H1 (cell line): ENCODE measurements around the gene REPIN1. TPM values are rescaled to one million over a fixed set of nuclear protein-coding genes. Genes with fewer than 3 reads are reported as not detected.
A peak's percentile ranks its signal among the peaks of the same experiment; 100 is the strongest.

Source experiments
- CEBPB ChIP-seq: IDR thresholded peaks from 2 replicates; pipeline ENCODE4 v1.6.1; 2012; ENCODE audit warnings: low read depth, low read length
- CREB1 ChIP-seq: IDR thresholded peaks from 2 replicates; pipeline ENCODE4 v1.6.1; 2012; ENCODE audit warnings: inconsistent platforms
- FOSL1 ChIP-seq: IDR thresholded peaks from 2 replicates; pipeline ENCODE4 v1.6.1; 2011; ENCODE audit warnings: mild to moderate bottlenecking, low read depth, low read length, moderate library complexity; ENCODE audit not compliant: insufficient read depth
- HDAC6 ChIP-seq: IDR thresholded peaks from one replicate; pipeline ENCODE4 v1.7.1; 2012; ENCODE audit warnings: low read depth, mild to moderate bottlenecking, inconsistent platforms, low read length, moderate library complexity
- RXRA ChIP-seq: IDR thresholded peaks from 2 replicates; pipeline ENCODE4 v1.6.1; 2011; ENCODE audit warnings: low read depth, mild to moderate bottlenecking, low read length, moderate library complexity; ENCODE audit not compliant: insufficient read depth
- TEAD4 ChIP-seq: IDR thresholded peaks from 2 replicates; pipeline ENCODE4 v1.6.1; 2012; ENCODE audit warnings: low read depth, low read length, inconsistent platforms, mixed read lengths
- polyA plus RNA-seq, 7 experiments: library from polyadenylated mRNA; depleted of rRNA in 3 of 7; stranded (reverse) in 5 of 7; unstranded in 2 of 7; fragments of >200 nt in 5 of 7; fragments of 200-250 nt in 2 of 7; gene quantifications; 1 replicate in 5 of 7; 2 replicates in 1 of 7; 4 replicates in 1 of 7; pipeline versions ENCODE4 v1.2.1 to v1.2.3, GENCODE V29; 2011 to 2013; ENCODE audit warnings: missing spikeins in 2 of 7, mixed read lengths in 2 of 7
- total RNA-seq: library from RNA; stranded (reverse); fragmentation: NEBNext Ultra II Directional; extraction: Animal tissue kit (Norgen Biotek cat#: 25700); gene quantifications from 2 replicates; pipeline ENCODE4 v1.2.1, GENCODE V29; 2021
- TF ChIP-seq, protein P1 (sequence below): fragments of 300-600 bp; sonication (generic); IDR thresholded peaks from 2 replicates; pipeline ENCODE4 v1.7.1; 2012; ENCODE audit warnings: low read length, moderate library complexity, mild to moderate bottlenecking, inconsistent platforms; ENCODE audit not compliant: insufficient replicate concordance
- TF ChIP-seq, protein P2 (sequence below), 3 experiments: IDR thresholded peaks; 1 replicate in 2 of 3; 2 replicates in 1 of 3; pipeline versions ENCODE4 v1.5.1 to v1.6.1; 2011; ENCODE audit warnings: low read length in 3 of 3, mild to moderate bottlenecking in 3 of 3, inconsistent platforms in 2 of 3, low read depth in 1 of 3, moderate library complexity in 1 of 3; ENCODE audit not compliant: insufficient read depth in 1 of 3; ENCODE audit errors: control extremely low read depth in 1 of 3

Gene REPIN1
- total and polyA plus RNA-seq, 2 of the 8 experiments (the other 6 are each of a cell fraction or from before 2014, with no cell fraction given) = 98.6 to 125 TPM

DNA sequence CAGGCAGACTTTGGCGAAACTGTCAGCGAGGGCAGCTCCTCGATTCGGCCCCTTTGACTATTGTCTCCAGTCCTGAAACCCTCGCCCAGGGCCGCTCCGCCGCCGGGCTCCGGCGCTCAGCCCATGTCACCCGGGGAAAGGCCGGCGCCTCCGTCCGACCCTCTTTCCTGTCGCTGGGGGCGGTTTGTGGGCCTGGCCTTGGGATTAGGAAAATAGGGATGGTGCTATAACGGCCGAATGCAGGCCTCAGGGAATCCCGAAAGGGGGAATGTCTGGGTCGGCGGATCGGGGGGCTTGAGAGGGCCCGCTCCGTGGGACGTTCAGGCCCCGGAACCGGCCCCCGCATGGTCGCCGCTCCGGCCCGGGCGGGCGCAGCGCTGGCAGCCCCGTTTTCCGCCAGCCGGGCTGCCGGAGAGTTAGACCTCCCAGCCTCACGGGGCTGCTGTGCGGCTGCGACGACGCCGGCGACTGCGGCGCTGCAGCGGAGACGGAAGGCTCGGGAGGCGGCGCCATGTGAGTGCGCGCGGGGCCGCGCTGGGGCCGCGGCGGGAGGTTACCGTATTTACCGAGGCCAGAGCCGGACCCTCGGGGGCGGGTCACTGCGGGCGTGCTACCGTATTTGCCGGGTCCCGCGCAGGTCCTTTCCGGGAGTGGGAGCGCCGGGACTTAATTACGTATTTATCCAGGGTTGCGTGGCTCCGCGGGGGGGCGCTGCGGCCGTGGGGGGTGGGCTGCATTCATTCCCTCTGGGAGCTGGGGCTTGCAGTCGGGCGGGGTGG, 36.4 kb downstream of the REPIN1 start (continued):
- no peak for TF ChIP-seq TEAD4
- no peak for TF ChIP-seq CEBPB
- TF ChIP-seq CREB1 = peak; percentile 65
- TF ChIP-seq, protein P1, sequence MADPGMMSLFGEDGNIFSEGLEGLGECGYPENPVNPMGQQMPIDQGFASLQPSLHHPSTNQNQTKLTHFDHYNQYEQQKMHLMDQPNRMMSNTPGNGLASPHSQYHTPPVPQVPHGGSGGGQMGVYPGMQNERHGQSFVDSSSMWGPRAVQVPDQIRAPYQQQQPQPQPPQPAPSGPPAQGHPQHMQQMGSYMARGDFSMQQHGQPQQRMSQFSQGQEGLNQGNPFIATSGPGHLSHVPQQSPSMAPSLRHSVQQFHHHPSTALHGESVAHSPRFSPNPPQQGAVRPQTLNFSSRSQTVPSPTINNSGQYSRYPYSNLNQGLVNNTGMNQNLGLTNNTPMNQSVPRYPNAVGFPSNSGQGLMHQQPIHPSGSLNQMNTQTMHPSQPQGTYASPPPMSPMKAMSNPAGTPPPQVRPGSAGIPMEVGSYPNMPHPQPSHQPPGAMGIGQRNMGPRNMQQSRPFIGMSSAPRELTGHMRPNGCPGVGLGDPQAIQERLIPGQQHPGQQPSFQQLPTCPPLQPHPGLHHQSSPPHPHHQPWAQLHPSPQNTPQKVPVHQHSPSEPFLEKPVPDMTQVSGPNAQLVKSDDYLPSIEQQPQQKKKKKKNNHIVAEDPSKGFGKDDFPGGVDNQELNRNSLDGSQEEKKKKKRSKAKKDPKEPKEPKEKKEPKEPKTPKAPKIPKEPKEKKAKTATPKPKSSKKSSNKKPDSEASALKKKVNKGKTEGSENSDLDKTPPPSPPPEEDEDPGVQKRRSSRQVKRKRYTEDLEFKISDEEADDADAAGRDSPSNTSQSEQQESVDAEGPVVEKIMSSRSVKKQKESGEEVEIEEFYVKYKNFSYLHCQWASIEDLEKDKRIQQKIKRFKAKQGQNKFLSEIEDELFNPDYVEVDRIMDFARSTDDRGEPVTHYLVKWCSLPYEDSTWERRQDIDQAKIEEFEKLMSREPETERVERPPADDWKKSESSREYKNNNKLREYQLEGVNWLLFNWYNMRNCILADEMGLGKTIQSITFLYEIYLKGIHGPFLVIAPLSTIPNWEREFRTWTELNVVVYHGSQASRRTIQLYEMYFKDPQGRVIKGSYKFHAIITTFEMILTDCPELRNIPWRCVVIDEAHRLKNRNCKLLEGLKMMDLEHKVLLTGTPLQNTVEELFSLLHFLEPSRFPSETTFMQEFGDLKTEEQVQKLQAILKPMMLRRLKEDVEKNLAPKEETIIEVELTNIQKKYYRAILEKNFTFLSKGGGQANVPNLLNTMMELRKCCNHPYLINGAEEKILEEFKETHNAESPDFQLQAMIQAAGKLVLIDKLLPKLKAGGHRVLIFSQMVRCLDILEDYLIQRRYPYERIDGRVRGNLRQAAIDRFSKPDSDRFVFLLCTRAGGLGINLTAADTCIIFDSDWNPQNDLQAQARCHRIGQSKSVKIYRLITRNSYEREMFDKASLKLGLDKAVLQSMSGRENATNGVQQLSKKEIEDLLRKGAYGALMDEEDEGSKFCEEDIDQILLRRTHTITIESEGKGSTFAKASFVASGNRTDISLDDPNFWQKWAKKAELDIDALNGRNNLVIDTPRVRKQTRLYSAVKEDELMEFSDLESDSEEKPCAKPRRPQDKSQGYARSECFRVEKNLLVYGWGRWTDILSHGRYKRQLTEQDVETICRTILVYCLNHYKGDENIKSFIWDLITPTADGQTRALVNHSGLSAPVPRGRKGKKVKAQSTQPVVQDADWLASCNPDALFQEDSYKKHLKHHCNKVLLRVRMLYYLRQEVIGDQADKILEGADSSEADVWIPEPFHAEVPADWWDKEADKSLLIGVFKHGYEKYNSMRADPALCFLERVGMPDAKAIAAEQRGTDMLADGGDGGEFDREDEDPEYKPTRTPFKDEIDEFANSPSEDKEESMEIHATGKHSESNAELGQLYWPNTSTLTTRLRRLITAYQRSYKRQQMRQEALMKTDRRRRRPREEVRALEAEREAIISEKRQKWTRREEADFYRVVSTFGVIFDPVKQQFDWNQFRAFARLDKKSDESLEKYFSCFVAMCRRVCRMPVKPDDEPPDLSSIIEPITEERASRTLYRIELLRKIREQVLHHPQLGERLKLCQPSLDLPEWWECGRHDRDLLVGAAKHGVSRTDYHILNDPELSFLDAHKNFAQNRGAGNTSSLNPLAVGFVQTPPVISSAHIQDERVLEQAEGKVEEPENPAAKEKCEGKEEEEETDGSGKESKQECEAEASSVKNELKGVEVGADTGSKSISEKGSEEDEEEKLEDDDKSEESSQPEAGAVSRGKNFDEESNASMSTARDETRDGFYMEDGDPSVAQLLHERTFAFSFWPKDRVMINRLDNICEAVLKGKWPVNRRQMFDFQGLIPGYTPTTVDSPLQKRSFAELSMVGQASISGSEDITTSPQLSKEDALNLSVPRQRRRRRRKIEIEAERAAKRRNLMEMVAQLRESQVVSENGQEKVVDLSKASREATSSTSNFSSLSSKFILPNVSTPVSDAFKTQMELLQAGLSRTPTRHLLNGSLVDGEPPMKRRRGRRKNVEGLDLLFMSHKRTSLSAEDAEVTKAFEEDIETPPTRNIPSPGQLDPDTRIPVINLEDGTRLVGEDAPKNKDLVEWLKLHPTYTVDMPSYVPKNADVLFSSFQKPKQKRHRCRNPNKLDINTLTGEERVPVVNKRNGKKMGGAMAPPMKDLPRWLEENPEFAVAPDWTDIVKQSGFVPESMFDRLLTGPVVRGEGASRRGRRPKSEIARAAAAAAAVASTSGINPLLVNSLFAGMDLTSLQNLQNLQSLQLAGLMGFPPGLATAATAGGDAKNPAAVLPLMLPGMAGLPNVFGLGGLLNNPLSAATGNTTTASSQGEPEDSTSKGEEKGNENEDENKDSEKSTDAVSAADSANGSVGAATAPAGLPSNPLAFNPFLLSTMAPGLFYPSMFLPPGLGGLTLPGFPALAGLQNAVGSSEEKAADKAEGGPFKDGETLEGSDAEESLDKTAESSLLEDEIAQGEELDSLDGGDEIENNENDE = peak; percentile 100
- 0 out of 2 replicates have a peak, but pooled peaks have one; percentile 55 for TF ChIP-seq RXRA
- no peak for TF ChIP-seq FOSL1
- TF ChIP-seq HDAC6 = no peak
- TF ChIP-seq, protein P2, sequence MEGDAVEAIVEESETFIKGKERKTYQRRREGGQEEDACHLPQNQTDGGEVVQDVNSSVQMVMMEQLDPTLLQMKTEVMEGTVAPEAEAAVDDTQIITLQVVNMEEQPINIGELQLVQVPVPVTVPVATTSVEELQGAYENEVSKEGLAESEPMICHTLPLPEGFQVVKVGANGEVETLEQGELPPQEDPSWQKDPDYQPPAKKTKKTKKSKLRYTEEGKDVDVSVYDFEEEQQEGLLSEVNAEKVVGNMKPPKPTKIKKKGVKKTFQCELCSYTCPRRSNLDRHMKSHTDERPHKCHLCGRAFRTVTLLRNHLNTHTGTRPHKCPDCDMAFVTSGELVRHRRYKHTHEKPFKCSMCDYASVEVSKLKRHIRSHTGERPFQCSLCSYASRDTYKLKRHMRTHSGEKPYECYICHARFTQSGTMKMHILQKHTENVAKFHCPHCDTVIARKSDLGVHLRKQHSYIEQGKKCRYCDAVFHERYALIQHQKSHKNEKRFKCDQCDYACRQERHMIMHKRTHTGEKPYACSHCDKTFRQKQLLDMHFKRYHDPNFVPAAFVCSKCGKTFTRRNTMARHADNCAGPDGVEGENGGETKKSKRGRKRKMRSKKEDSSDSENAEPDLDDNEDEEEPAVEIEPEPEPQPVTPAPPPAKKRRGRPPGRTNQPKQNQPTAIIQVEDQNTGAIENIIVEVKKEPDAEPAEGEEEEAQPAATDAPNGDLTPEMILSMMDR (IDR thresholded peaks at IDR 0.05; ENCODE audit: control extremely low read depth in 1 of 3, insufficient read depth in 1 of 3, low read depth in 1 of 3, low read length in 3 of 3) = peak; percentile 1 to 20 (median 5); a peak in 2 of 4 replicates
- TF ChIP-seq, all 59 proteins: peak for 24
